PC-3 (cell line): ENCODE results near the gene ANKRD53. TPM values are rescaled to one million over a fixed set of nuclear protein-coding genes. Genes with fewer than 3 reads are reported as not detected.
"Not testable (repeated sequence)": the region's sequence is repeated elsewhere in the genome, so short reads cannot be mapped to it uniquely, and the experiment has no call there.

Experiments
- ATAC-seq: fragments of 200-7000 bp; cut with Tn5 transposase; 2 replicates; pipeline ENCODE4 v1.9.1; 2020; ENCODE audit warnings: mild to moderate bottlenecking, moderate library complexity
- BruUV-seq: library from RNA; stranded (reverse); fragments of 400-500 nt; replicated peaks from 2 replicates; lab custom pipeline; 2021; lab: Mats Ljungman, UMichigan
- CTCF ChIA-PET: fragments of 300-600 bp; sonication (Branson Sonifier 250); formaldehyde crosslinking; loops from one replicate; lab custom pipeline; 2022; ENCODE audit warnings: antibody characterized with exemption; lab: Charles Lee
- POLR2A ChIA-PET: fragments of 300-600 bp; sonication (Branson Sonifier 250); formaldehyde crosslinking; loops from one replicate; lab custom pipeline; 2022; ENCODE audit warnings: antibody characterized with exemption; ENCODE audit not compliant: unreplicated experiment; lab: Charles Lee
- DNase-seq: peaks from one replicate; pipeline ENCODE4 v3.0.0-alpha.2; 2015
- H2AFZ ChIP-seq: fragments of 300-600 bp; sonication (generic); 2 replicates; pipeline ENCODE4 v1.6.0; 2016; ENCODE audit warnings: antibody characterized with exemption, low read length
- H3F3A ChIP-seq: fragments of 300-600 bp; sonication (generic); one replicate; pipeline ENCODE4 v1.6.0; 2017; ENCODE audit warnings: antibody characterized with exemption, low read length, control low read depth, mild to moderate bottlenecking; ENCODE audit not compliant: unreplicated experiment
- H3K27ac ChIP-seq: fragments of 300-600 bp; sonication (generic); 2 replicates; pipeline ENCODE4 v1.5.1; 2016; ENCODE audit warnings: mild to moderate bottlenecking, low read length
- H3K27me3 ChIP-seq: fragments of 300-600 bp; sonication (generic); 2 replicates; pipeline ENCODE4 v1.6.1; 2016; ENCODE audit warnings: low read length, mixed read lengths
- H3K36me3 ChIP-seq: fragments of 300-600 bp; sonication (generic); 2 replicates; pipeline ENCODE4 v1.6.1; 2016; ENCODE audit warnings: low read depth, mixed run types, low read length, mixed read lengths
- H3K4me1 ChIP-seq: fragments of 300-600 bp; sonication (generic); 2 replicates; pipeline ENCODE4 v1.5.1; 2016; ENCODE audit warnings: low read length; ENCODE audit not compliant: insufficient read depth
- H3K4me2 ChIP-seq: fragments of 300-600 bp; sonication (generic); 2 replicates; pipeline ENCODE4 v1.6.0; 2016; ENCODE audit warnings: low read length
- H3K4me3 ChIP-seq: fragments of 300-600 bp; sonication (generic); 2 replicates; pipeline ENCODE4 v1.5.1; 2016; ENCODE audit warnings: mild to moderate bottlenecking, low read length, mixed read lengths
- H3K79me2 ChIP-seq: fragments of 300-600 bp; sonication (generic); 2 replicates; pipeline ENCODE4 v1.6.1; 2017; ENCODE audit warnings: low read length, mixed read lengths
- H3K9ac ChIP-seq: fragments of 300-600 bp; sonication (generic); 2 replicates; pipeline ENCODE4 v1.6.0; 2016; ENCODE audit warnings: mild to moderate bottlenecking, low read length
- H3K9me2 ChIP-seq: fragments of 300-600 bp; sonication (generic); replicated peaks from 2 replicates; pipeline ENCODE4 v1.6.1; 2016; ENCODE audit warnings: mixed run types, low read length, mixed read lengths
- H3K9me3 ChIP-seq: fragments of 300-600 bp; sonication (generic); 2 replicates; pipeline ENCODE4 v1.6.1; 2016; ENCODE audit warnings: low read length, mixed read lengths
- H4K20me1 ChIP-seq: fragments of 300-600 bp; sonication (generic); 2 replicates; pipeline ENCODE4 v1.6.1; 2016; ENCODE audit warnings: low read length, mixed read lengths
- EZH2 ChIP-seq: fragments of 300-600 bp; sonication (generic); IDR thresholded peaks from one replicate; pipeline ENCODE4 v1.6.1; 2017; ENCODE audit warnings: antibody characterized with exemption, mild to moderate bottlenecking, low read length; ENCODE audit not compliant: unreplicated experiment
- EZH2phosphoT487 ChIP-seq: fragments of 300-600 bp; sonication (generic); IDR thresholded peaks from 2 replicates; pipeline ENCODE4 v1.6.1; 2018; ENCODE audit warnings: mild to moderate bottlenecking, antibody characterized with exemption, low read length, borderline replicate concordance
- intact Hi-C: fragments of 100-400 bp; cut with micrococcal nuclease; formaldehyde crosslinking; loops from 2 replicates; pipeline ENCODE4 v1.9.0; 2023
- total RNA-seq: library from RNA; depleted of rRNA; stranded (reverse); fragments of >200 nt; gene quantifications from 2 replicates; pipeline ENCODE4 v1.2.3, GENCODE V29; 2014
- TF ChIP-seq, protein P1 (sequence below): fragments of 300-600 bp; sonication (generic); conservative IDR thresholded peaks from 2 replicates; pipeline ENCODE4 v1.5.1; 2017; ENCODE audit warnings: antibody characterized with exemption, low read depth, mild to moderate bottlenecking, low read length

ANKRD53 gene
- total RNA-seq, 1 experiment from 2014 or later, result not detected

DNA sequence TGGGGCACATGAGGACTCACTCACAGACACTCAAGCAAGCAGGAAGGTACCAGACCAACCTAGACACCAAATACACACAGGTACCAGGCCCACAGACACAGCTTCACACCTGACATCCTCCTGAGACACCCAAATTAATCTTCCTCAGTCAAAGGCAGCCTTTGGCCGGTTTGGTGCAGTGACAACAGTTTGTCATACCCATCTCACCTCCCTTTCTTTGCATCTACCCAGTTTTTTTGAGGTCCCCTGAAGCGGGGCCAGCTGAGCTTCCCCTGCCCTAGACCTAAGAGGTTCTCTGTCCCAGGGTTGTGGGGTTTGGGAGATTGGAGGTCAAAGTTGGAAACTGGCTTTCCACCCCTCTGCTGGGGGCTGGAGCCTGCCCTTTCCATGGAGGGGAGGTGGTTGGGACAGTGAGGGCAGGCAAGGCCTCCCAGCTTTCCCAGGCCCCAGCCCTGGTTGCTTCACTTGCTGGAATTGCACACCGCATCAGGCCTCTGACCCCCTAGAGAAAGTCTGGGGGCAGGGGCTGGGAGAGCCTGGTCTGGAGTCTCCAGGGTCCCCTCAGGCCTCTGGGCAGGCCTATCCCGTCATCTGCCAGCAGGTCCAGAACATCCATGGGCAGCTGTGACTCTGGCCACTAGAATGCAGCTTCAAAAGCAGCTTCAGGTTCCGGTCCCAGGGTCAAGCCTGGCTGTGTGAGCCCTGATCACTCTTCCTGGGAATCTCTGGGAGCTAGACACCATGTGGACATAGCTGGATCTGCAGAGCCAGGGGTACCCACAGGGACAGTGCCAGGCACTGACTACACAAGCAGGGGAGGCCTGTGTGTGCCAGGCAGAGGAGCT is 28.7 kb downstream of the ANKRD53 start:
- Histone ChIP-seq H3K79me2 (no peaks in the 10 kb centered on the region), H3K27ac (no peak overlapping the region), H3K4me1 (no peaks in the 10 kb centered on the region), H4K20me1 (no peaks in the 10 kb centered on the region), H3K9me2 (no peaks in the 10 kb centered on the region), H3K27me3 (peaks cover 4% of the 10 kb centered on the region; the same call in 1 of the 2 replicates), H3K4me2 (no peak overlapping the region), H3F3A (no peaks in the 10 kb centered on the region), H2AFZ (no peak overlapping the region), H3K9ac (no peak overlapping the region), H3K9me3 (no peaks in the 10 kb centered on the region), H3K36me3 (no peaks in the 10 kb centered on the region), H3K4me3 (no peak overlapping the region)
- ChIA-PET POLR2A (no interaction called here), CTCF (no interaction called here)
- TF ChIP-seq EZH2phosphoT487 (no peak), EZH2 (no peak)
- TF ChIP-seq, protein P1, sequence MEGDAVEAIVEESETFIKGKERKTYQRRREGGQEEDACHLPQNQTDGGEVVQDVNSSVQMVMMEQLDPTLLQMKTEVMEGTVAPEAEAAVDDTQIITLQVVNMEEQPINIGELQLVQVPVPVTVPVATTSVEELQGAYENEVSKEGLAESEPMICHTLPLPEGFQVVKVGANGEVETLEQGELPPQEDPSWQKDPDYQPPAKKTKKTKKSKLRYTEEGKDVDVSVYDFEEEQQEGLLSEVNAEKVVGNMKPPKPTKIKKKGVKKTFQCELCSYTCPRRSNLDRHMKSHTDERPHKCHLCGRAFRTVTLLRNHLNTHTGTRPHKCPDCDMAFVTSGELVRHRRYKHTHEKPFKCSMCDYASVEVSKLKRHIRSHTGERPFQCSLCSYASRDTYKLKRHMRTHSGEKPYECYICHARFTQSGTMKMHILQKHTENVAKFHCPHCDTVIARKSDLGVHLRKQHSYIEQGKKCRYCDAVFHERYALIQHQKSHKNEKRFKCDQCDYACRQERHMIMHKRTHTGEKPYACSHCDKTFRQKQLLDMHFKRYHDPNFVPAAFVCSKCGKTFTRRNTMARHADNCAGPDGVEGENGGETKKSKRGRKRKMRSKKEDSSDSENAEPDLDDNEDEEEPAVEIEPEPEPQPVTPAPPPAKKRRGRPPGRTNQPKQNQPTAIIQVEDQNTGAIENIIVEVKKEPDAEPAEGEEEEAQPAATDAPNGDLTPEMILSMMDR, result no peak
- intact Hi-C loops, result no loop called here
- DNase-seq (no peak), ATAC-seq (peak; percentile 27; the same call in 1 of the 2 replicates)
- BruUV-seq, result no TSS peak

DNA sequence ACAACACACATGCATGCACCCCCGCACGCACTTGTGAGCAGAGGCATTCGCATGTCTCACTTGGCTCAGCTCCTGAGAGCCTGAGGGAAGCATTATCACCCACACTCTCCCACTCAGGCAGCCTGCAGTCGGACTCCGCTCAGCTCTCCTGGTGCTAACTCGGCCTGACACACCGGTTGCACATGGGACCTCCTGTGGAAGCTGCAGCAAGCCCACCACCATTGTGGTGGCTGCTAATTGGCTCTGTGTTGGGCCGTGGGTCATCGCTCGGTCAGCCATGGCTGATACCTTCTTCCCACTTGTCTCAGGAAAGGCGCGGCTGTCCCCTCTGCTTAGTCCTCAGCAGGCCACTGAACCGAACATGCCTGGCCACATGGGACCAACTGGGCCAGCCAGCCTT is 29.9 kb downstream of the ANKRD53 start:
- Histone ChIP-seq H3K9me3 (no peaks in the 10 kb centered on the region), H4K20me1 (no peaks in the 10 kb centered on the region), H3K4me2 (no peak overlapping the region), H3F3A (no peaks in the 10 kb centered on the region), H3K9me2 (no peaks in the 10 kb centered on the region), H2AFZ (no peak overlapping the region), H3K4me1 (no peaks in the 10 kb centered on the region), H3K36me3 (no peaks in the 10 kb centered on the region), H3K4me3 (no peak overlapping the region), H3K27me3 (peaks cover 7% of the 10 kb centered on the region; the same call in 1 of the 2 replicates), H3K9ac (no peak overlapping the region), H3K79me2 (no peaks in the 10 kb centered on the region), H3K27ac (no peak overlapping the region)
- no peak for ATAC-seq
- intact Hi-C loops, result no loop called here
- CTCF ChIA-PET, result no interaction called here
- DNase-seq, result no peak
- no TSS peak for BruUV-seq
- POLR2A ChIA-PET, result no interaction called here
- TF ChIP-seq EZH2phosphoT487 (no peak), EZH2 (no peak)
- TF ChIP-seq, protein P1, result no peak

DNA sequence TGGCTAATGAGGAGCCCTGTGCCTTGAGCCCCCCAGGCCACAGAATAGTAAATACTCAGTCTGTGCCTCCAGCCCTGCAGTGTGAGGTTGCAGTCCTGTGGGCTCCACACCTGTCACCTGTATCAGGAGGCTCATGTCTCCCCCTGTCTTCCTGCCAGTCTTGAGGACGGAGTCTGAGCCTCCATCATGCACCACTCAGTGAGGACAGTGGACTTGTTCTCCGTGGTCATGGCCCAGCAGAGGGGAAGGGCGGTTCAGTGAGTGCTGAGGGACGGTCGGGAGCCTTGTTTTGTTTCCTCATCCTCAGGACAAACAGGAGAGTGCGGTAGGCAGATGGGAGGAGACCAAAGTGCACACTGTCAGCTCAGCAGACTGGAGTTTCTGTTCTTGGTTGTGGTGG is 33.4 kb downstream of the ANKRD53 start:
- DNase-seq, H3K9me2 ChIP-seq, H3F3A ChIP-seq, ATAC-seq, H3K79me2 ChIP-seq, H3K4me3 ChIP-seq, H4K20me1 ChIP-seq, H3K36me3 ChIP-seq, H3K4me2 ChIP-seq, BruUV-seq, H3K9ac ChIP-seq, intact Hi-C loops, H3K4me1 ChIP-seq, H3K27me3 ChIP-seq, POLR2A ChIA-PET, H3K9me3 ChIP-seq, H3K27ac ChIP-seq, CTCF ChIA-PET: not testable (repeated sequence)
- peak overlapping the region; percentile 42; the same call in 1 of the 2 replicates for H2AFZ ChIP-seq
